ENCODE results near the gene UPK2. TPM values are rescaled to one million over a fixed set of nuclear protein-coding genes. Genes with fewer than 3 reads are reported as not detected.
"Not testable (repeated sequence)": the region's sequence is repeated elsewhere in the genome, so short reads cannot be mapped to it uniquely, and the experiment has no call there.

UPK2 gene
- total RNA-seq, 1 donor from 2014 or later, result 0.10 TPM

GRCh38 chr11:118988280-118988679, 32.2 kb downstream of the UPK2 start:
- DNase-seq (ENCODE audit: low read depth), result no peak

GRCh38 chr11:118991486-118992038, 35.5 kb downstream of the UPK2 start:
- not testable (repeated sequence) for DNase-seq (ENCODE audit: low read depth)

DNA sequence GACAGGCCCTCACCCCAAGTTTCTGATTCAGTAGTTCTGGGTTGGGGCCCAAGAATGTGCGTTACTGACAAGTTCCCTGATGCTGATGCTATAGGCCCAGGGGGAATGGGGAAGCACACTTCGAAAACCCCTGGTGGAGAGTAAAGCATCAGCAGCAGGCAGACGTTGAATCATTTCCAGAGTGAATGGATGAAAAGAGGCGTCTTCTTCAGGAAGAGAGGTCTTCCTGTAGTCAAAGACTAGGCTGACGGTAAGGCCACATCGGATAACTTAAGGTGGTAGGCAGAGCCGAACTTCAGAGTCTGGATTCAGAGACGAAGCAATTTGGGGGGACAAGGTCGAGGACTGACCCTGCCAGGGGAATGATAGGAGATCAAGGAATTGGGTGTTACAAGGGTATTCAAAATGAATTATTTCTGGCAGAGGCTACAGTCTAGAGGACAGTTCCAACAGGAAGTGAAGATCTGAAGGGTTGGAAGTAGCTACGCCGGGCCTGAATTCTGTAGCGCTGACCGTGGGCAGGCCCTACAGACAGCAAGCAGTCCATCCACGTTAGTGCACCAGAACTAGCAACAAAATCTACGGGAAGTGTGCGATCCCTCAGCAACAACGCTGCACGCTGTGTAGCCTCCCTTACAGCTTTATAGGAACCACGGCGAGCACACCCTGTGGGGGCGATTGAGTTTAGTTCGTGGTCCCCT, 41.0 kb downstream of the UPK2 start:
- no peak for DNase-seq (ENCODE audit: low read depth)

GRCh38 chr11:118997627-118998387, 41.7 kb downstream of the UPK2 start, which contains the start of gene CENATAC:
CENATAC (plus strand) TSS chr11:118998138; CDS start chr11:118998198, 60 bp downstream.
- DNase-seq (ENCODE audit: low read depth), result peak; percentile 72

GRCh38 chr11:118998388-118998717, 42.3 kb downstream of the UPK2 start:
- DNase-seq (ENCODE audit: low read depth), result no peak

GRCh38 chr11:118998822-118999221, 42.7 kb downstream of the UPK2 start:
- DNase-seq (ENCODE audit: low read depth), result peak; percentile 89

DNA sequence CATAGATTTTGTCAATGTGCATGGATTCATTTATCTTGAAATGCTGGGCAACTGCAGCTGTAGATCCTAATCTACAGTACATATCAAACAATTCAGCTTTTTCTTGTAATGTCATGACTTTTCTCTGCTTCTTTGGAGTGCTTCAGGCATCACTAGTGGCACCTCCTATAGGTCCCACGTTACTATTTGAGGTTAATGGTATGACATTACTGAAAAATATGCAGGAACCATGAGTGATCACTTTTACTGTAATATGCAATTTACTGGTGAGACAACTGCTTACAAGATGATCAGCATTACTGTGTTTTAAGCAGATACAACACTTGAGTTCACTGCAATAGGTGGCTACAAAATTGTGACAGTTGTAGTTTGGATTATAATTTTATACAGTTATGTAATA, 44.8 kb downstream of the UPK2 start:
- DNase-seq (ENCODE audit: low read depth), result no peak

DNA sequence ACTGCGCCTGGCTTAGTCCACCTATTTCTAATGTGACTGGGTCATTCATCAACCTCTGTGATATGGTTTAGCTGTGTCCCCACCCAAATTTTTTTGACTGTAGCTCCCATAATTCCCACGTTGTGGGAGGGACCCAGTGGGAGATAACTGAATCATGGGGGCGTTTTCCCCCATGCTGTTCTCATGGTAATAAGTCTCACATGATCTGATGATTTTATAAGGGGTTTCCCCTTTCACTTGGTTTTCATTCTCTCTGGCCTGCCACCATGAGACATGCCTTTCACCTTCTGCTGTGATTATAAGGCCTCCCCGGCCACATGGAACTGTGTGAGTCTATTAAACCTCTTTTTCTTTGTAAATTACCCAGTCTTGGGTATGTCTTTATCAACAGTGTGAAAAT, 50.6 kb downstream of the UPK2 start:
- no peak for DNase-seq (ENCODE audit: low read depth)

Other genes starting within 250 kb of the UPK2 start
- gene DDX6, start 165.1 kb upstream of the UPK2 start, total RNA-seq, result 127 and 258 TPM in 2 replicates
- gene CXCR5, start 72.4 kb upstream of the UPK2 start, total RNA-seq, result not detected in 2 replicates
- 22.6 and 44.8 TPM in 2 replicates for gene BCL9L, start 30.4 kb upstream of the UPK2 start, total RNA-seq
- not detected in 2 replicates for gene FOXR1, start 15.5 kb downstream of the UPK2 start, total RNA-seq
- 9.0 and 23.3 TPM in 2 replicates for gene CENATAC, start 41.8 kb downstream of the UPK2 start, total RNA-seq
- 998 and 1,564 TPM in 2 replicates for gene RPS25, start 62.0 kb downstream of the UPK2 start, total RNA-seq
- gene TRAPPC4, start 62.5 kb downstream of the UPK2 start, total RNA-seq, result 102 and 103 TPM in 2 replicates
- gene SLC37A4, start 74.6 kb downstream of the UPK2 start, total RNA-seq, result 26.4 and 32.6 TPM in 2 replicates
- gene HYOU1, start 100.9 kb downstream of the UPK2 start, total RNA-seq, result 172 and 223 TPM in 2 replicates
- gene VPS11, start 111.5 kb downstream of the UPK2 start, total RNA-seq, result 15.8 and 29.3 TPM in 2 replicates
- 12.0 and 24.0 TPM in 2 replicates for gene HMBS, start 128.6 kb downstream of the UPK2 start, total RNA-seq
- 22.1 and 42.9 TPM in 2 replicates for gene DPAGT1, start 145.6 kb downstream of the UPK2 start, total RNA-seq
- 3.3 and 4.1 TPM in 2 replicates for gene C2CD2L, start 151.0 kb downstream of the UPK2 start, total RNA-seq
- gene HINFP, start 165.3 kb downstream of the UPK2 start, total RNA-seq, result 11.5 and 20.8 TPM in 2 replicates
- 0.15 TPM in 1 of 2 replicates, not detected in the other for gene ABCG4, start 192.8 kb downstream of the UPK2 start, total RNA-seq
- 24.7 and 34.2 TPM in 2 replicates for gene NLRX1, start 212.4 kb downstream of the UPK2 start, total RNA-seq
- gene NHERF4, start 229.2 kb downstream of the UPK2 start, total RNA-seq, result 0.30 TPM in 1 of 2 replicates, not detected in the other

All from renal cortical epithelial cell (primary cell).